NCI-H1092 treated with DMSO at 0.1 percent for 48 hours (cell line): ENCODE results near the gene TIGD2.

Experiments
- DNase-seq: peaks from one replicate; lab custom pipeline; 2025; lab: John Stamatoyannopoulos, UW

Gene TIGD2

GRCh38 chr4:89110986-89111832 is at the start of gene TIGD2:
TIGD2 (plus strand) TSS chr4:89111533; CDS start chr4:89112975, 1,442 bp downstream.
- peak; percentile 89 for DNase-seq

DNA sequence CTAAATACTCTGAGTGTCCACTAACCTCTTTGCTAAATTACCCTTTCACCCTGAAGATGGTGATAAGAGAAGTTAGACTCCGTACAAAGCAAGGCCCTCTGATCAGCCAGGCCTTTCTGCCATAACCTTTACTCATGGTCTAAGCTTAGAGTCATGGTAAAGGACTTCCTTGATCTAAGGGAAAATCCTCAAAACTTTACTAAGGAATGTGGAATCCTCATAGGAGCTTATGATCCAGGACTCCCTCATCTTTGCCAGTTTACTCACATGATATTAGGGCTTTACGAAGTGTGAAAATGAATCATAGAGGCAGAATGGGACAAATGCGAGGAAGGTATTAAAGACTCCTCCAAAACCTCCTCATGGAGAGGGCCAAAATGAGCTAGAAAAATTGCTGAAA is 46.5 kb upstream of the TIGD2 start:
- no peak for DNase-seq

DNA sequence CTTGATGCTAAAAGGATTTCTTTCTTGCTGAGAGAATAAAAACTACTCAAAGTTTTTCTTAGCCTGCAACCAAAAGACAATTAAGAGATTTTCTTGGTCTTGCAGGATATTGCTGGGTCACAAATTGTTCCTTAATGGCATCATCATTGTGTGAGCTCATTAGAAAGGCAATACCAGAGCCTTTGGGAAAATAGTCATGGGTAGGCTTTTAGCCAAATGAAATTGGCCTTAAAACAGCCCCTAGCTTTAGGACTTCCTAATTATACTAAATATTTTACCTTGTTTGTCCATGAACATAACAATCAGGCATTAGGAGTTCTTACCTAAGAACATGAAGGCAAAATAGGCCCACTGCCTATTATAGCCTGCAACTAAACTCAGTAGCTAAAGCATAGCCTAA is 43.9 kb upstream of the TIGD2 start:
- no peak for DNase-seq

DNA sequence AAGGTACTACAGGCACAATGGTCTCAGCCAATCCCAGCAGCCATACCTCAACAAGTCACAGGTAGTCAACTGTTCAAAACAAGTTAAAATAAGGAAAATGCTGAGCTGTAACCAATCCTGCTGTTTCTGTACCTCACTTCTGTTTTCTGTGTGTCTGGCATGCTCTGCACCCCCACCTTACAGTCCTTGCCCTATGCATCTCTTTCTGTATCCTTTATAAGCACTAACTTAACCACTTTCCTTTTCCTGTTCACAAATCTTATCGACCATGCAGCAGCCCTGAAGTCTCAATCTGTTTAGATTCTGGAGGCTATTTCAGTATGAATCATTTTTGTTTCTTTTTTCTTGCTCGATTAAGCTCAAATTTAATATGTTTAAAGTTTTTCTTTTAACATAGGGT is 41.9 kb upstream of the TIGD2 start:
- DNase-seq: no peak

DNA sequence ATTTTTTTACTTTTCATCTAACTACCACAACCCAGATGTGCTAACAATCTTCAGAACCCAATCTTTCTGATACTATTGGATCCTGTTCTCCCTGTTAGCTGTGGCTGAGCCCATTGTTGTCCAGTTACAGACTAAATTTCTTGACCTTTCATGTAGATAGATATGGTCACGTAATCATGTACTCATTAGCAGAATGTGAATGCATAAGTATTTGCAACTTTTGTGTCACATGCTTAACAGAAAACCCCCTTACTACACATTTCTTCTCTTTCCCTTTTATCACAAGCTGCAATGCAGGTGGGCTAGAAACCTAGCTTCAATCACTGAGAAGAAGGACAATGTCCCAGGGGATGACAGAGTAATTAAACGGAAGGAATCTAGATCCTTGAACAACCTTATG is 41.3 kb upstream of the TIGD2 start:
- DNase-seq: no peak

- no peak for DNase-seq
Observed at GRCh38 chr4:89071311-89071710, 40.0 kb upstream of the TIGD2 start.

DNA sequence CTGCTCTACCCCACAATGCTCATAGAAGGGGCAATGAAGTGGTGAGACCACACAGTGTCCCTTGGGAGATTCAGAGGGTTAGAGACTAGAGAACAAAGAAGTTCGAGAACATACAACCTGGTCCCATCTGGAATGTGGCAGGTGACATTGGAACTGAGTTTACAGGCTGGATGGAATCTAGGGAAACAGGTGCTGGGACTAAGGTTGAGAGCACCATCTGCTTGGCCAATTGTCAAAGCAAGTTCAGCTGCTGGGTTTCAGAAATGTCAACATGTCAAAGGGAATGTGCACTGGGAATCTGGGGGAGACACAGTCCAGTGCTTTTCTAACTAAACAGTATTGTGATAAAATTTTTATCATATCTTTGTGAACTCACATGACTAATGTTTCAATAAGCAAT is 38.4 kb upstream of the TIGD2 start:
- peak; percentile 27 for DNase-seq

GRCh38 chr4:89077761-89078160 is 33.6 kb upstream of the TIGD2 start:
- no peak for DNase-seq

GRCh38 chr4:89078300-89078699 is 33.0 kb upstream of the TIGD2 start:
- no peak for DNase-seq

- no peak for DNase-seq
Observed at GRCh38 chr4:89099034-89099433, 12.3 kb upstream of the TIGD2 start.

- DNase-seq: no peak
Observed at GRCh38 chr4:89099471-89099870, 11.9 kb upstream of the TIGD2 start.

- DNase-seq: no peak
Observed at GRCh38 chr4:89100853-89101252, 10.5 kb upstream of the TIGD2 start.

DNA sequence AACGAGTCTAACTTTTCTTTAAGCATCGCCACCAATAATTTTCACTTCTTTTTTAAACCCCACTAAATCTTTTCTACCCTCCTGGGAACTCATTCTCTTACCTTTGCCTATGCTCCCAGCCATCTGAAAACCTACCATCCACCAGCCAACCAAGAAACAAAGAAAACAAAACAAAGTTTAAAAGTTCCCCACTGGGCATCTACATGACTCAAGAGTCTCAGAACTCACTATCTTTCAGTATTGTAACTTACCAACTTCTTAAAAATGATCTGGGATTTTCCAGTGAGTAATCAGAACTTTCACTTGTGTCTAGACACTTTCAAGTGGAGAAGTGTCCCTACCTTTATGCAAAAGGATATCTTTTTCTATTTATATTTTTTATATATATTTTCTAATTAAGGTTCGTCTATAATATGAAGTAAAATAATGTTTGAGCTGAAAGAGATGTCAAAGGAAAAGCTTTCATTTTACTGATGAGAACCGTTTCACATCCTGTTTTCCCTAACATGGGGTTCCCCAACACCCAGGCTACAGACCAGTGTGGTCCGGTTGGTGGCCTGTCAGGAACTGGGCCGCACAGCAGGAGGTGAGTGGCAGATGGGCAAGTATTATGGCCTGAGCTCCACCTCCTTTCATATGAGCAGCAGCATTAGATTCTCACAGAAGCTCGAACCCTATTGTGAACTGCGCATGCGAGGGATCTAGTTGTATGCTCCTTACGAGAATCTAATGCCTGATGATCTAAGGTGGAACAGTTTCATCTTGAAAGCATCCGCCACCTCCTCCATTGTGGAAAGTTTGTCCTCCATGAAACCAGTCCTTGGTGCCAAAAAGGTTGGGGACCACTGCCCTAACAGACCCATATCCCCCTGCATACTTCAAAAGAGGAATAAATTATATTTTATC is 9.8 kb upstream of the TIGD2 start:
- no peak for DNase-seq

- DNase-seq: no peak
Observed at GRCh38 chr4:89105726-89106125, 5.6 kb upstream of the TIGD2 start.

- DNase-seq: no peak
Observed at GRCh38 chr4:89108091-89108490, 3.2 kb upstream of the TIGD2 start.

- DNase-seq: no peak
Observed at GRCh38 chr4:89109841-89110540, 1.3 kb upstream of the TIGD2 start.

GRCh38 chr4:89110541-89110985 is 770 bp upstream of the TIGD2 start:
- peak; percentile 59 for DNase-seq

DNA sequence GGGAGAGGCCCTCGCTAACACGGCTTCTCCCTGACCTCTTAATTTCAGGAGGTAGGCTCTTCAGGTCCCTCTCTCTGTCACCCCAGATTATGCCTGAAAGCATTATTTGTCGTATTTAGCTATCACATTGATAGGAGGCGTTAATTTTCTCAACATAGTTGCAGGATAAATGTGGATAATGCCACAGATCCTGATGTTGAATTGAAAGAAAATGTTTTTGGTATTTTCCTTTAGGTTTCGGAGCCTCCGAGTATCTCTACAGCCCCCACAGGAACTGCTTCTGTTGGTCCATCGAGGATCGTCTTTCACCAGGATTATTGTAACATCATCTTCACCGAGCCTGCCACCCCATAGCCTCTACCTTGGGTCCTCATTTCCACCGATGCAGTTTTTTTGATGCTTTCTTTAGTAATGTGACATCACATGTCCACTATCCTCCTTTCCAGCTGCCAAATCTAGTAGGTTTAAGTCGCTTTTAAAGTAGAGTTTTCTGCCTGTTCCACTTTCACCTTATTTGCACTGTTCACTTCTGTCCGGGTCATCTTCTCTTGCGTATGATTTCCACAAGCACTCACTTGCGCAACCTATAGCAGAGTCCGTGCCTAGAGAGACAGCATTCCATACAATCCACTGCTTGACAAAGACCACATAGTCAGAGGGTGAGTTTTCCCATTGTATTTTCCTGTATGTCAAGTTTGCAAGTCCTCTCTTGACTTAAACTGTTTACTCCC is 665 bp downstream of the TIGD2 start:
- DNase-seq: peak; percentile 41

DNA sequence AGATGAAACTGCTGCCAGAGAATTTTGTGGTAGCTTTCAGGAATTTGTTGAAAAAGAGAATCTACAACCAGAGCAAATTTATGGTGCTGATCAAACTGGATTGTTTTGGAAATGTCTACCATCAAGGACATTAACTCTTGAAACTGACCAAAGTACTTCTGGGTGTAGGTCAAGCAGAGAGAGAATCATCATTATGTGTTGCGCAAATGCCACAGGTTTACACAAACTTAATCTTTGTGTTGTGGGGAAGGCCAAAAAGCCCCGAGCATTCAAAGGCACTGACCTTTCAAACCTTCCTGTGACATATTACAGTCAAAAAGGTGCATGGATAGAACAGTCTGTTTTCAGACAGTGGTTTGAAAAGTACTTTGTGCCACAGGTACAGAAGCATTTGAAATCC is 2.1 kb downstream of the TIGD2 start:
- no peak for DNase-seq

- DNase-seq: no peak
Observed at GRCh38 chr4:89114100-89114499, 2.8 kb downstream of the TIGD2 start.

DNA sequence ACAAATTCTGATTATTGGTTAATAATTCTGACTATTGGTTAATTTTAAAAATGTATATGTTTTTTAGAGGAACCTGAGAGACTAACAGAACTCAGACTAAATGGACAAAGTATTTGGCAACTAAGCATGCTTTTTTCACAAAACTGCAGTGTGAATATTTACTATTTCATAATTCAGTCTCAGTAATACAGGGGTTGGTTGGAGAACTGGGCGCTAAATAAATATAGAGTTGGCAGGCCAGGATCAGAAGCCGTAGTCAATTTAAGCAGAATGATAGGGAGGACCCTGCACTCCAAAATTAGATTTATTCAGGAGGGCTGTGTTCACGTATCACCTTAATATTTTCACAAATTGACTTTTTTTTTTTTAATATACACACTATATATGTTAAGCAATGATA is 5.8 kb downstream of the TIGD2 start:
- no peak for DNase-seq

- no peak for DNase-seq
Observed at GRCh38 chr4:89119166-89119565, 7.8 kb downstream of the TIGD2 start.
